Astrocyte (in vitro differentiated cells and primary cell): ENCODE data around the gene TBC1D2B.

Experiments used
- EZH2 ChIP-seq: IDR thresholded peaks from 2 replicates; pipeline ENCODE4 v1.6.1; 2012; ENCODE audit warnings: mild to moderate bottlenecking, low read length, inconsistent platforms; ENCODE audit not compliant: insufficient read depth
- TF ChIP-seq, protein P1 (sequence below): IDR thresholded peaks from 2 replicates; pipeline ENCODE4 v1.5.1; 2011; ENCODE audit warnings: low read depth, mild to moderate bottlenecking, inconsistent platforms, low read length, moderate library complexity; ENCODE audit not compliant: insufficient read depth

- TF ChIP-seq, protein P1, sequence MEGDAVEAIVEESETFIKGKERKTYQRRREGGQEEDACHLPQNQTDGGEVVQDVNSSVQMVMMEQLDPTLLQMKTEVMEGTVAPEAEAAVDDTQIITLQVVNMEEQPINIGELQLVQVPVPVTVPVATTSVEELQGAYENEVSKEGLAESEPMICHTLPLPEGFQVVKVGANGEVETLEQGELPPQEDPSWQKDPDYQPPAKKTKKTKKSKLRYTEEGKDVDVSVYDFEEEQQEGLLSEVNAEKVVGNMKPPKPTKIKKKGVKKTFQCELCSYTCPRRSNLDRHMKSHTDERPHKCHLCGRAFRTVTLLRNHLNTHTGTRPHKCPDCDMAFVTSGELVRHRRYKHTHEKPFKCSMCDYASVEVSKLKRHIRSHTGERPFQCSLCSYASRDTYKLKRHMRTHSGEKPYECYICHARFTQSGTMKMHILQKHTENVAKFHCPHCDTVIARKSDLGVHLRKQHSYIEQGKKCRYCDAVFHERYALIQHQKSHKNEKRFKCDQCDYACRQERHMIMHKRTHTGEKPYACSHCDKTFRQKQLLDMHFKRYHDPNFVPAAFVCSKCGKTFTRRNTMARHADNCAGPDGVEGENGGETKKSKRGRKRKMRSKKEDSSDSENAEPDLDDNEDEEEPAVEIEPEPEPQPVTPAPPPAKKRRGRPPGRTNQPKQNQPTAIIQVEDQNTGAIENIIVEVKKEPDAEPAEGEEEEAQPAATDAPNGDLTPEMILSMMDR, result no peak
- no peak for TF ChIP-seq EZH2
These were observed 59.1 kb downstream of the TBC1D2B start for GRCh38 chr15:78018445-78018844.
